HG03135 (cell line): ENCODE results near the gene FAM162B.
"Not testable (repeated sequence)": the region's sequence is repeated elsewhere in the genome, so short reads cannot be mapped to it uniquely, and the experiment has no call there.

Source experiments
- ATAC-seq: cut with Tn5 transposase; IDR thresholded peaks from one replicate; pipeline ENCODE4 v1.9.1; 2021; ENCODE audit warnings: mild to moderate bottlenecking, moderate library complexity; ENCODE audit not compliant: unreplicated experiment

Gene FAM162B

DNA sequence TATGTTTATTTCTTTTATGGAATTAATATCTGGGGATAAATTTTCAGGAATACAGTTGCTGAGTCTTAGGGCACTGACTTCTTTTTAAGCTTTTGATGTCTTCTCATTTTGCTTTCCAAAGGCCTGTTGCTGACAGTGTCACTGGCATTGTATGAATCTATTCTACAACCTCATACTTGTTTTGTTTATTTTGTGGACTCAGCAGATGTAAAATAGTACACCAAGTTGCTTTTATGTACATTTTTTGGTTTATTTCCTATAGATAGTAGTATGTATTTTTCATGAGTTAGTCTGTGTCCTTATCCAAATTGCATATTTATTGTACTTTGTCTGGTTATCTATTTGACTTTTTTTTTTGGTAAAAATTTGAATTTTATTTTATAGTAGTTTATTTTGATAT is 35.0 kb downstream of the FAM162B start:
- no peak for ATAC-seq

DNA sequence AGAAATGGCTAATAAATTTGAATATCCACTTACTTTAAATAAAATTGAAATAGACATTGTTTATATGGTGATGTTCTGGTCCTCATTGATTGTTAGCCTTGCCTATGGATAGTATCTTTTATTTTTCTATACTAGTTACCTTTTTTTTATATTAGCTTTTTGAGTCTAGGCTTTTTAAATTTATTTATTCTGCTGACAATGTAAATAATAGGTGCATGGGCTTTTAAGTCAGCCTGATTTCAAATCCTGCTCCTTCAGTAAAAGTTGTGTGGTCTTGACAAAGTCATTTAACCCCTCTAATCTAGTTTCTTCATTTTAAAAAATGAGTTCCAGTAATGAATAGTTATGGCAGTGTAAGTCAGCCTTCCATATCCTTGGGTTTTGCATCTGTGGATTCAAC is 38.6 kb downstream of the FAM162B start:
- ATAC-seq: no peak

DNA sequence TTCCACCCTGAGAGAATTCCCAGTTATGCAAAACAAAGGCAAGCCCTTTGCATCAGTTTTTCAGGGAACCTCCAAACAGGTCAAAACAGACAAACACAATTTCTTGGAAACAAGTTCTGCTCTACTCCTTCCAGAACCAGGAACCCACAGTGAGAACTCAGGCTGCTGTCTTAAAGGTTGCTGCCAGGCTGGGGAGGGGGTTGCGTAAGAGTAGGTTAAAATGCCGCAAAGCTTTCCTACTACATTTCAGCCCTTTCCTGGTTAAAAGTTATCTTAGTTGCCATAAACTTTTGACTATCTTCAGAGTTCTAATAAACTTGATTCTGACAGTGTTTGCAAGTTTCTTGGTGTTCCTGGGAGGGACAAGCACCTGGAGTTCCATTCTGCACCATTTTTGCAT is 50.8 kb downstream of the FAM162B start:
- ATAC-seq: no peak

DNA sequence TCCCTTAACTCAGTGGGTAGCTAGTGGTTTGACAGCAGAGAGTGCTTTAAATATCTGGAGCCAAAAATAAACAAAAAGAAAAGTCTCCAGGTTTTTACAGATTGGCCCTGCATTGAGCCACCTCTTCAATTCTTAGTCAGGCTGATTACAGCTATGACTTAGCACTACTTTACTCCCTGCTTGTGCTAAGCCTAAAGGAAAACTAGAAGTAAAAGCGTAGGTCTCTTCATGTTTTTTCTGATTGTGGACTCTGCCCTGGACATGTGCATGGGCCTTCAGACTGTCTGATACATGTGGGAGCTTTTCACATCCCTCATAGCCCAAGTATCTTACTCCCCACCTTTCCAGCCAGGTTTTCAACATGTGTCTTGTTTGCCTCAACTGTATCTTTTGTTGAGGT is 51.2 kb downstream of the FAM162B start:
- no peak for ATAC-seq

DNA sequence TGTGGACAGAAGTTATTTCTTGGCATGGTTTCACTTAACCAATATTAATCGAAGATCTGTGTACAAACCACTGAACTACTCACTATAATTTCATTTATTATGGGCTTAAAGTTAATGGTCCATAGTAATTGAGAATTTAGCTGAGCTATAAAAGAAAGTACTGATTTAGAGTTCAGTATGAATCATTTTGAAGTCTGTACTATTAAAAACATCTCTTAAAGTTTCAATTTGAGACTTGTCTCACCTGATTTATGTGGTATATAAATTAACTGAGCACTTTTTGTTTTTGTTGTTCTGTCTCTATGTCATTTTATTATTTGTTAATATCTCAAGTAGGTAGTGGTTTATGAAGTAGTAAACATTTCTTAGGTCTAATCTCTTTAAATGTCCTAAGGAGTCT is 59.6 kb downstream of the FAM162B start:
- ATAC-seq: no peak

DNA sequence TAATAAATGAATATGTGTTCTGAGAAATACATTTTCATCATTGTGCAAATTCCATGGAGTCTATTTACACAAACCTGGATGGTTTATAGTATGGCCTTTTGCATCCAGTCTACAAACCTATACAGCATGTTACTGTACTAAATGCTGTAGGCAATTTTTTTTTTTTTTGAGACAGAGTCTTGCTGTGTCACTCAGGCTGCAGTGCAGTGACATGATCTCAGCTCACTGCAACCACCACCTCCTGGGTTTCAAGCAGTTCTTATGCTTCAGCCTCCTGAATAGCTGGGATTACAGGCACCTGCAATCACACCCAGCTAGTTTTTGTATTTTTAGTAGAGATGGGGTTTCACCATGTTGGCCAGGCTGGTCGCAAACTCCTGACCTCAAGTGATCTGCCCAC is 61.6 kb downstream of the FAM162B start:
- ATAC-seq: not testable (repeated sequence)
